ELF-1 (cell line): ENCODE data around the gene LINC01488.
A peak's percentile ranks its signal among the peaks of the same experiment; 100 is the strongest.

Experiments
- DNase-seq: peaks from one replicate; pipeline ENCODE4 v3.0.0-alpha.2; 2016; ENCODE audit warnings: low read depth, low spot score

Gene LINC01488

DNA sequence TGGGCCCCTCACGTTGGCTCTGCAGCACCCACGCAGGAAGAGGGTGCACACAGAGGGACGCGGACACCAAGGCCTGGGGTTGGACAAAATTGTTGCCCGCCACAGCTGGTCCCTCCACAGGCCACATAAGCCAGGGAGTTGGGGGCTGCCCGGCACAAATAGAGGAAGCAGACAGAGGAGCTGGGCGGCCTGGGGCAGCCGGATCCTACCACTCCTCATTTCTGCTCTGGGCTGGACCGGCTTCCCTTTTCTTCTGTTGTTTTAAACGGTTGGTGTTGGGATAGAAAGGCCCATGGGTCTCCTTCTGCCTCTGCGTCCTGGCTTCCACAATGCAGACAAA lies 36.4 kb upstream of the LINC01488 start:
- DNase-seq = no peak

DNA sequence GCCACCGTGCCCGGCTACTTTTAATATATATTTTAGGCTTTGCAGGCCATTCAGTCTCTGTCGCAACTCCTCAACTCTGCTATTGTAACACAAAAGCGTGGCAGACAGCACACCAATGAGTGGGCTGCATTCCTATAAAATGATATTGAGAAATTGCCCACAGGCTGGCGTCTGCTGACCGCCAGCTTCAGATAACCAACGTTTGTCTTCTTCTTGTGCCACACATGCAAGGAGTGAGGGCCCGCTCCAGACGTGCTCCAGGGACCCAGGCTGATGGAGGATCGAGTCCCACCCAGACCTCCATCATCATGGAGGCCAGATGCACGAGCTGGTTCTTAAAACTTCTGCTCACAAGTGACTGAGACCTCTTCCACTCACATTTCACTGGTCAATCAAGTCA lies 35.4 kb upstream of the LINC01488 start:
- no peak for DNase-seq

DNA sequence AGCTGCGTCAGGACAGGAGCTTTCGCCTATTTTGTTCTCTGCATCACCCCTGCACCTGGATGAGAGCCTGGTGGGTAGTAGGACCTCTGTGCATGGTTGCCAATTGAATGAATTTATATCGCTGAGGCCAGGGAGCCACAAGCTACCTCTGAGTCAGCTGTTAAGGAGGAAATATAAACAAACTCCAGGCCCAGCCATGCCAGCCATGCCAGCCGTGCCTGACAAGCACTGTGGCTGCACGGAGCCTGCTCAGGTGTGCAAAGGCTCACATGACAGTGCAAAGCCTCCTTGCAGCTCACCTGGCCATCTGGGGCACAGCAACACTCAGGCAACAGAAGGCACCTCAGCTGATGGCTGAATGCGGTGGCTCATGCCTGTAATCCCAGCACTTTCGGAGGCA lies 33.7 kb upstream of the LINC01488 start:
- no peak for DNase-seq

DNA sequence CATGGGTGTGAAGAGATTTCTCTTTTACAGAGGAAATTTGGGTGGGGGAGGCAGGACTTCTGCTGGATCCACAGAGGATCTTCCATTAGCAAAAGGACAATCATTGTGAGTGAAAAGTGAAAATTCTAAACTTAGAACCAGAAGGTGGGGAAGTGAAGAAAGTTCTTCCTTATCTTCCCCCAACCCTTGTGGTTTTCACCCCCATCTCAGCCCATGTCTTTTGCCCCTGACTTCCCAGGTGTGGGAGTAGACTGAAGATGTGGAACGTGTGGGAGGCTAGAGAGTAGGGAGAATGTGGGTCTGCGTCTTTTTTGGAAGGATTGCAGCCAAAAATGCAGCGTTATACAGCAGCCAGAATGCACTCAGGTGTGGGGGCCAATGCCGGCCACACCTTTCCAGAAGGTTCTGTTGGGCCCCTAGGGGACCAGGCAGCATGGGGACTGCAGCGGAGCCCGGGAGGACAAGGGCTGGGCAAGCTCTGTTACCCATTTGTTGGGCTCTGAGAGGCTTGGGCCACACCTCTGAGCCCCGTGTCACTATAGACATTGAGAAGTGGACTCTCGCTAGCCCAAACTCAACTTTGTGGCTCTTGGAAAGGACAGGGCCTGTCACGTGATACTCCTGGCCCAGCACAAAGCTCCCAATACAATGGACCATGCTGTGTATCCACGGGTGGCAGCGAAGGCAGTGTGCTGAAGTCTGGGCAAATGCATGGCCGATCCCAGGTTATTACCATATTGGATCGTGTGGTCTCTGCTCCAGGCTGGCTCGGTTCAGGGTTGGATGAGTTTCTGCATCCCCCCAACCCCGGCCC lies 32.8 kb upstream of the LINC01488 start:
- no peak for DNase-seq

DNA sequence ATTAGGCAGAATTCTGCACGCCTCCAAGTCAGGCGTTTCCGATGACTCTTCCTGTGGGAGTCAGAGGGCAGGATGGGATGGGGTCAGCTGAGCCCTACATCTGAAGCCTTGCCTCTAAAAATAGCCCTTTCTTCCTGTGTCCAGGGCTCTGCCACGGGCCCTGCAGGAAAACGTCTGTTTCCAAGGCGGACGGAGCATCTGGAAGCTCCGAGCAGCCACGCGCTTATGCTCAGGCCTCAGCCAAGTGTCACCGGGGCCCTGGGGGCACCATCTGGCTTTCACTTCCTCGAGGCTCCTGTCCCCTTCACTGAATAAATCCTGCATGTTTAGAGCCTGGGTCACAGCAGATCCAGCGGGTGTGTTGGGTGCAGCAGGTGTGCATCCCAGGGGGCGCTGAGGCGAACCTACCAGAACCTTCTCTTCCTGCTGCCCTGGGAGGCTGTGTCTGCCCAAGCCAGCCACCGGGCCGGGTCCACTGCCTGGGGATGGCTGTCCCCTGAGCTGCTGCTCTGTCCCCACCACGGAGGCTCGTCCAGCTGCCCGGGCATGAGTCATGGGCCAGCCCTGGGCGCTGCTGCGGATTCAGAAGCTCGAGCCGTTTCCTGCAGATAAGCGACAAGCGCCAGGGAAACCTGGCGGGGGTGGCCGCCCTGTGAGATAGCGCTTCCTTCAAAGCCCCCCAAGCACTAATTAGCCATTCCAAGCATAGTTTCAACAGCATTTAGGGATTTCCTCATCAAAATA lies 32.0 kb upstream of the LINC01488 start:
- peak; percentile 80 for DNase-seq

DNA sequence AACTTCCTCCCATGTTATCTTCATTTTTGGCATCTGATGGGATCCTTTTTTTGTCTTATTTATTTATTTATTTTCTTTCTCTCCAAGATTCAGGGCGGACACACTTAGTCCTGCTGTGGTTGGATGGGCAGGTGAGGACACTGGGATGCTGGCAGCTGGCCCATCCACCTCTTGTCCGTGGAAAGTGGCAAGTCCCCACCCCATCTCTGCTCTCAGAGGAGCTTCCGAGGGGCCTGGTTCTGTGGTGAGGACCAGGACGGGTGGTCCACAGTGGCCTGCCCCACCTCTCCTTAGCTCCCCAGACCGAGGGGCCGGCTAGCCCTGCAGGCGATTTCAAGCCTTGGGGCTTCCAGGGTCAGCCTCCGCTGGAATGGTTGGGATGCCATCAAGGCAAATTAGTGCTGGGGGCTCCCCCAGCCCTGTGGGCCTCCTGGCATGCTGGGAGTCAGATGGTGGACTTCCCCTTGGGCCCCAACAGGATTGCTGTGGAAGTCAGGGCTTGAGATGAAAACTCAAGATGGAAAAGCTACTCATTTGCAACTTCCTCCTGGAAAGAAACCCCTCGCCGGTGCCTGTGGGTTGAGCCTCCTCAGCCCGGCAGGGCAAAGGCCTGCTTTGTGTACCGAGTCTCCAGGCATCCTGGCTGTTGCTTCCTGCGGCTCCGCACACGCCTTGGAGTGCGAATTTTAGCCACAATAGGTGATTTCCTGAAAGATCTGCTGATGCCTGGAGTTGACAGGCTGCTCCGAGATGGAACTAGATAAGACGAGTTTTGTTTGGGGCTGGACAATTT lies 31.2 kb upstream of the LINC01488 start:
- DNase-seq = peak; percentile 51

DNA sequence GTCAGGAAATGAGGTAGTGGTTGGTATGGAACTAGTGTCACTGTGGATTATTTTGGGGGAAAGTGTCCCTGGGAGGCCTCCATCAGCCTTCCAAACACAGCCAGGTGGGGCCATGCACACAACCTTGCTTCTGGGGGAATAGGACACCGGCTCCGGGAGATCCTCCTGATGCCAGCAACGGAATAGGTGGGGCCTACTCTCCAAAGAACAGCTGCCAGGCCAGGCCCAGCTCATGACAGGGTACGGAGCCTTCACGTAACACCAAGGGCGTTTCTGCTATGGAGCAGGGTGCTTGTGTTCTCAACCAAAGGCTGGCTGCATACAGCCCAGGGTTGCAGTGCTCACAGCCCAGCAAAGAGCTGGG lies 30.6 kb upstream of the LINC01488 start:
- no peak for DNase-seq

DNA sequence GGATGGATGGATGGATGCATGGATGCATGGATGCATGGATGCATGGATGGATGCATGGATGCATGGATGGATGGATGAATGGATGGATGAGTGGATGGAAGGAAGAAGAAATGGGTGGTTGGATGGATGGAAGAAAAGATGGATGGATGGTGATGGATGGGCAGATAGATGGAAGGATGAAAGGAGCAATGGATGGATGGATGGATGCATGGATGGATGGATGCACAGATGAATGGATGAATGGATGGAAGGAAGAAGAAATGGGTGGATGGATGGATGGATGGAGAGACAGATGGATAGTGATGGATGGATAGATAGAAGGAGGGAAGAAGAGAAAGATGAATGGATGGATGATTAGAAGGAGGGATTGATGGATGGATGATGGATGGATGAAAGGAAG lies 30.2 kb upstream of the LINC01488 start:
- no peak for DNase-seq

DNA sequence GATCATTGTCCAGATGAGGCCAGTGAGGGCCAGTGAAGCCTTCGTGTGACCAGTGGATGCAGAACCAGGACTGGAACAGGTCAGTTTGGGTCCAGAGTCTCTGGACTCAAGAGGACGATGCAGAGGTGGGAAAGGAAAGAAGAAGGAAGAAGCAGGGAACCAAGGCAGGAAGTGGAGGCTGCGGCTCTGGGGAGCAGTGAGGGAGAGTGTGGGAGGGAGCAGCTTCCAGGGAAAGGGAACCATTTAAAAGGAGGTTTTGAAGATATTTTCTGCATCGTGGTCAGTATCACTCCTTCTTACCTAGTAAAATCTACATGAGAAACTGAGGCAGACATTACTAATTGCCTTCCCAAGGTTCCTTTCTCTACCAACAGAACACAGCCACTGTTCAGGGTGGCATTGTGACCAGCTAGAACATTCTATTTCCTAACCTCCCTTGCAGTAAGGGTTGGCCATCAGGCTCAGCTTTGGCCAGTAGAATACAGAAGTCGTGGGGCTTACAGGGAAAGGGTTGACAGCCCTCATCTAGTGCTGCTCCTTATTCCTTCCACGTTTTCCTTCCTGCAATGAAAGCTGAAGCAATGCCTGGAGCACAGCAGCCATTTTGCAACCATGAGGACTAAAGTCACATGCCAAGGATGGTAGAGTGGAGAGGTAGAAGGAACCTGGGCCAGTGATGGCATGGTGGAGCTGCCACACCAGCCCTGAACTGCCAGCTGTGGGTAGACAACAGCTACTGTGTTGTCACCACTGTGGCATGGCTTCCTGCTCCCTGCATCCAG lies 29.1 kb upstream of the LINC01488 start:
- no peak for DNase-seq

DNA sequence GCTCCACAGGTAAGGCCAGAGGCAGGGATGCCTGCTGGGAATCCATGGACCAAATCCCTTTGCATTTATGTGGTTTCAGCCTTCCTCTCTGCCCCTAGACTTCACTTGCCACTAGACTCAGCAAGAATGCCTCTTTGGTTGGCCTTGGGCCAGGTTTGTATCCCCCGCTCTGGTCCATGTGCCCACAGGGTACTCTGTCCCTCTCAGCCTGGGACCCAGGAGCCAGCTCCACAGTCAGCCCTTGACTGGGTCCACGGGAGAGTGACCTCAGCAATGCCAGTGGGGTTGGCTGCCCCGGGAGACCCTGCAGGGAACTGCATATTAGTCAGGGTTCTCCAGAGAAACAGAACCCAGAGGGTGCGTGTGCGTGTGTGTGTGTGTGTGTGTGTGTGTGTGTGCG lies 28.3 kb upstream of the LINC01488 start:
- no peak for DNase-seq

DNA sequence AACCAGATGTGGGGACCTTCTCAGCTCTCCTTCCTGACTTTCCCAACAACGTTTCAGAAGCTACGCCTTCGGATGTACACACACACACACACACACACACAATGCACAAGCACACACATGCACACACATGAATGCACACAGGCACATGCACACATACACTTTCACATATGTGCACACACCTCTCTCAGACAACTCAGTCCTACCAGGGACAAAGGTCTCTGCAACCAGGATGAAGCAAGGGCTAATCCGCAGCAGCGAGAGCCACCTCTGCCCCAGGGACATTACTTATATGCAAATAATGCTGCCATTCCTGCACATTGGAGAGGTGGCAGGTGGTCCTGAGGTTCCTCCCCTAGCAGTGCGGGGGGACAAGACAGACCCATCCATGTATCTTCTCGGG lies 27.4 kb upstream of the LINC01488 start:
- DNase-seq = no peak

DNA sequence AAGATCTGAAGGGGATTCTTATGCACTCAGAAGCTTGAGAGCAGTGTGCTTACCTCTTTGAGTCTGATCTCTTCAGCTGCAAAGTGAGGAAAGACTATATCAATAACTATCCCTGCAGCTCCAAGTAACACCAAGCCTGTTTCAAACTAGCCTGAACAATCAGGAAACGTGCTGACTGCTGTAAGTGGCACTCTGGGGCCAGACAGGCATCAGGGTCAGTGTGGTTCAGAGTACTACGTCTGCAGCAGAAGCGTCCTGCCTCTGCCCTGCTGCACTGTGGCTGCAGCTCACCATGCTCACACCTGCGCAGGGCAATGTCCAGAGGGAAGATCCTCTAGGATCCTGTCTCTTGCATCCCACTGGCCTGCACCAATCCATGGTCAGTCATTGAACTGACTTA lies 25.5 kb upstream of the LINC01488 start:
- no peak for DNase-seq

DNA sequence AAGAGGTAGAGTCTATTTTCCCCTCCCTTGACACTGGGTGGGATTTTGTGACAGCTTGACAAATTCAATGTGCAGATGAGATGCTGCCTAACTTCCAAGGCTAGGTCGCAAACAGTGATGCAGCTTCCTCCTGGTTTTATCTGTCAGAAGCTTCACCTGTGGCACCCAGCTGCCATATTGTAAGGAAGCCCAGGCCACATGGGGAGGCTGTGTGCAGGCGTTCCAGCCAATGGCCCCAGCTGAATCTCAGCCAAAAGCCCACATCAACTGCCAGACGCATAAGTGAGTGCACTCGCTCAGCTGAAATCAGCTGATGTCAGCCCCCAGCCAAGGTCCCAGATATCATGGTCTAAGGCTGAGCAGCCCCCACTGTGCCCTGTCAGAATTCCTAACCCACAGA lies 24.8 kb upstream of the LINC01488 start:
- no peak for DNase-seq

DNA sequence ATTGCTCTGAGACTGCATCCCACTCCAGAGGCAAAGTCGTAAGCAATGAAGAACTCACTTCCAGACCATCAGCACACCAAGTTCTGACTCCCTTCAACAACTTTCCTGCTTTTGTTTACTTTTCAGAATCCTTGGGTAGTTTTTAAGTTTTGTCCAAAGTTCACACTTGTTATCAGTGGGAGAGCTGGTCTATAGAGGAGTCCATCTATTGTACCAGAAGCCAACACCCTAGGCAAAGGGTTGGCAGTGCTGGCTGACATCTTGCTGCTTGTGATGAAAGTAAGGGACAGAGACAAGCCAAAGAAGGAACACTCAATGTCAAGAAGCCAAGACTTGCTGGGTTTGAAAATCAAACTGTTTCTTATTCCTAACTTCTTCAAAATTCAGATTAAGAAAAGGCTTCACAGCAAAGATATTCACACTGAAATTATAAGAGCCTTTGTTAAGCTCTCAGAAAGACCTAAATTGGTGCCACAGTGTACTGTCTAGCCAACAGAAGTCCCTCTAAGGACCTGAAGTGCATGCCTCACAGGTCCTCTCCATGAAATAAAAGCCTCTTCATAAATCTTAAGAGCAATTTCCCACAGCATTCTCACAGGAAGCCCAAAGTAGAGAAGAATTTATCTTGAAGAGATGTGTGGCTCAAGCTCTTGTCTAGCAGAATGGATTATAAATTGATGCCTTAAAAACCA lies 21.5 kb upstream of the LINC01488 start:
- DNase-seq = no peak

DNA sequence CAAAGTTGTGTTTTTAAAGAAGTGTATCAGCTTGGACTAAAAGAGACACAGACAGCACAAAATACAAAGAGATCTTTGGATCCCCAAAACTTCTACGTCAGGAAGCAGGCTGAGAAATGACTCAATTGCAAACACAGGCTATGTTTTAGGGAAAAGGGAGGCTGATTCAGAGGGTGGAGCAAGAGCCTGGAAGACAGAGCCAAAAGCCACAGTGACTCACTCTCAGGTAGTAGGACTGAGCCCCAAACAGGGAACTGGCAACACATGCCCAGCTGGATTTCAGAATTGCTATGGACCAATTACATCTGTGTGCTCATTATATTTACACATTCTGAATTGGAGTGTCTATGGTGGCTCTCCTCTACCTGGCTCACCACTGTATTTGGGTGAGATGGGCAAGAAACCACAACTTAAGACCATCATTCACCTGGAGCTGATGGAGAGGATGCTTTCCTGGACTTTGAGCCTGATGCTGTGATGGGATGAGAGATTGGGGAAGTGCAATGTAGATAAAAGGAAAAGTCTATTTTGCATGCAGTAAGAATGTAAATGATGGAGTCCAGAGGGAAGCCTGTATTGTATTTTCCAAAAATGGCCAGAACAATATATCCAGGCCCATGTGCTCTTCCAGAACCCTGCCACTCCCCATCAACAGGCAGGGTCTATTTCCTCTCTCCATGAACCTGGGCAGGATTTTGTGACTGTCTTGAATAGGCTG lies 20.8 kb upstream of the LINC01488 start:
- no peak for DNase-seq

DNA sequence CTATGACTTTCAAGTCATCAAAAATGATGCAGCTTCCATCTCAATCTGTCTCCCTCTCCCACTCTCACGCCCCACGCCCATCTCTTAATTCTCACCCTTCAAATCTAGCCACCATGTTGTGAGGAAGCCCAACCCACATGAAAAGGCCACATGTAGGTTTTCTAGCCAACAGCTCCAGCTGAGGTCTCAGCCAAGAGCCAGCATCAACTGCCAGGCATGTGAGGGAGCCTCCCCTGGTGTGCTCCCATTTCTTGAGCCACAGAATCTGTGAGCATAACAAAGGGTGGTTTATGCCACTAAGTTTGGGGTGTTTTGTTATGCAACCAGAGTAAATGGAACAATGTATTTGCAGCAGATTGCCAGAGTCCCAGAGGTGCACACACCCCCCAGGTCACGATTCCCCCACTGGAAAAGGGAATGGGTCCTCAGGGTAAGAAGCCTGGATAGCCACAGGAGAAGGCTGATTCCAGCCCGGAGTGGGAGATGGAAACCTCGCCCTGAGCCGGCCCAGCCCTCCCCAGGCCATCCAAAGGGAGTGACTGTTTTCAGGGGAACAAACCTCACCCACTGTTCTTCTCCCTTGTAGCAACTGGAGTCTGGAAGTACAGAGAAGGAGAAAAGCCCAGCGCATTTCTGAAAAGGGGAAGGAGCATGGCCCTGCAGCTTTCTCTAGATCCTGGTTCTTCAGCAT lies 20.0 kb upstream of the LINC01488 start:
- DNase-seq = no peak

DNA sequence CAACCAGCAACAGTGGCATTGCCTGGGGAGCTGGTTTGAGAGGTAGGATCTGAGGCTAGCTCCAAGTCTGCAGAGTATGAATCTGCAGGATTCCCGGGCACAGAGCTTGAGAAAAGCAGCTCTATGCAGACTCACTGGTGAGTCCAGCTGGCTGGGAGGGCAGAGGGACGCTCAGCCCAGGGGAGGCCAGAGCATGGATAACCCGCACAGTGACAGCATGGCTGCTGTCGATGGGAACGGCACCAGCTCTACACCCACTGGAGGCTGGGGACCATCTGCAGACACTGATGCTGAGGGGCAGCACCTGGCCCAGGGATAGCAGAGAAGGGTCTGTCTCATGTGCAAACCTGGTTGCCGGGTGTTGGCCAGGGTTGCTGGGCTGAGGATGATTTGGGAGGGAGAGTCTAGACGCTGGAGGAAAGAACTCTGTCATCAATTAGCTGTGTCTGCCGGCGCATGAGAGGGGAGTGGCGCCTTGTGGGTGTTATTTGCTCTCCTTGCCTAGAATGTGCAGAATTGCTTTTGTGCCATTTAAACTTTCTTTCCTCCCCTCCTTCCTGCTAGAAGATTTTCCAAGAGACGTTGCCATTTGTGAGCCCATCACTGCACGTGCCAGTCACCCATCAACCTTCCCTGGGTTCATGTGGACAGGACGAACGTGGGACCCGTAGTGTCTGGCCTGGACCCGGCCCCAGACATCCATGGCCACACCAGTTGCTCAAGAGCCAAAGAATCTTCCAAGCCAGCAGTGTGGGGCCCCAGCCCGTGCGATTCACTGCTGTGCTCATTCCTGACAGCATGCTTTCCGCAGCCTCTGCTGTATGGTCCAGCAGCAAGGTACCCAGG lies 19.1 kb upstream of the LINC01488 start:
- DNase-seq = no peak

DNA sequence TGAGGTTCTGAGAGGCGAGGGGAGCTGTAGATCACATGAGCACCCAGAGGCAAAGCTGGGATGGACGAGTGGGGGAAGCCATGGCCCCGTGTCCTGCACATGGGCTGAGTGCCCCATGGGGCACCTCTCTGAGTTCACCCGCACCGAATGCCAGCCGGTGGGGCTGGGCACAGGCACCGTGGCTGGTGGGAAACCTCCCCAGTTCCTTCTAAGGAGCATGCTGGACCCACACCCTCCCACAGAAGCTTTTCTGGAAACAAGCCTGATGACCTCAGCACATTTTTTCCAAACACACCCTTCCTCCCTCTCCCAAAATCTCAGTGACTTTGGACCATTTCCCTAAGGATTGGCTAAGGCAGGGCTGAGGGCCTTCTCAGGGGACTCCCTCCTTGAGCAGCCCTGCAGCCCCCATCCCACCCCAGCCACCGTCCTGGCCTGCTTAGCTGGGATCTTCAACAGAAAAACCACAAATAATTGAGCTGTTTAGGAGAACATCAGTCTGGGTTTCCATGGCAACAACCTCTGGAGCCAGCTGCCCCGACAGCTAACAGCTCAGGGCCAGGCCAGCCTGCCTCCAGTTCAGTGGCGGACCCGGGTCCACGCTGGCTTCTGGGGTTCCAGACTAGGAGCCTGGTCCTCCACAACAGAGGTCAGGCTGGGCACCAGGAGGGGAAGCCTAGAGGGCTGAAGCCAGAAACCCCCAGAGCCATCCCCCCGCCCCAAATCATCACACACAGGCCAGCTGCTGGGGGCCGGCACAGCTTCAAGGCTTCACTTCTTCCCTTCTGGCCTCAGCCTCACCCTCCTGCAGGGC lies 18.1 kb upstream of the LINC01488 start:
- peak; percentile 67 for DNase-seq
